ENCODE data around the gene PARVG. TPM values are rescaled to one million over a fixed set of nuclear protein-coding genes. Genes with fewer than 3 reads are reported as not detected.
"Not testable (repeated sequence)": the region's sequence is repeated elsewhere in the genome, so short reads cannot be mapped to it uniquely, and the experiment has no call there.

Gene PARVG
- total RNA-seq, 1 experiment from 2014 or later = 0.23 TPM

DNA sequence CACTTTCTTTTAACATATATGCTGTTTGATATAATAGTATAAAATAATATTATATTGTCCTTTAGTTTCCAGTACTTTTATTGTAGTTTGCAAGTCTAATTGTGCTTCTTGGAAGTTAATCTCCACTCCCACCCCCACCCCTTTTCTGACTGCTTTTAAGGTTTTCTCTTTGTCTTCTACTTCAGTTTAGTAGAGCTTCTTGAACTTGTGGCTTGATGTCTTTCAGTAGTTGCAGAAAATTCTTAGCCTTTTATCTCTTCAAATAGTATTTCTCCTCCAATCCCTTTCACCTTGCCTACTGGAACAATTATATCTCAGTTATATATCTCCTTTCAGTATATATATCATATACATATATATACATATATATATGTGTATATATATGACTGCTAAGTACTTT is 56.6 kb downstream of the PARVG start:
- Mint-ChIP-seq H3K27ac (ENCODE audit: low read depth, unreplicated experiment) (no peak overlapping the region), H3K4me1 (ENCODE audit: insufficient read depth, unreplicated experiment) (no peaks in the 10 kb centered on the region), H3K4me3 (ENCODE audit: unreplicated experiment) (no peak overlapping the region), H3K9me3 (ENCODE audit: unreplicated experiment) (no peaks in the 10 kb centered on the region), H3K27me3 (ENCODE audit: insufficient read depth, unreplicated experiment) (peaks cover 57% of the 10 kb centered on the region), H3K36me3 (ENCODE audit: insufficient read depth, unreplicated experiment) (no peaks in the 10 kb centered on the region)
- POLR2A ChIA-PET = no interaction called here
- TF ChIP-seq, protein P1, sequence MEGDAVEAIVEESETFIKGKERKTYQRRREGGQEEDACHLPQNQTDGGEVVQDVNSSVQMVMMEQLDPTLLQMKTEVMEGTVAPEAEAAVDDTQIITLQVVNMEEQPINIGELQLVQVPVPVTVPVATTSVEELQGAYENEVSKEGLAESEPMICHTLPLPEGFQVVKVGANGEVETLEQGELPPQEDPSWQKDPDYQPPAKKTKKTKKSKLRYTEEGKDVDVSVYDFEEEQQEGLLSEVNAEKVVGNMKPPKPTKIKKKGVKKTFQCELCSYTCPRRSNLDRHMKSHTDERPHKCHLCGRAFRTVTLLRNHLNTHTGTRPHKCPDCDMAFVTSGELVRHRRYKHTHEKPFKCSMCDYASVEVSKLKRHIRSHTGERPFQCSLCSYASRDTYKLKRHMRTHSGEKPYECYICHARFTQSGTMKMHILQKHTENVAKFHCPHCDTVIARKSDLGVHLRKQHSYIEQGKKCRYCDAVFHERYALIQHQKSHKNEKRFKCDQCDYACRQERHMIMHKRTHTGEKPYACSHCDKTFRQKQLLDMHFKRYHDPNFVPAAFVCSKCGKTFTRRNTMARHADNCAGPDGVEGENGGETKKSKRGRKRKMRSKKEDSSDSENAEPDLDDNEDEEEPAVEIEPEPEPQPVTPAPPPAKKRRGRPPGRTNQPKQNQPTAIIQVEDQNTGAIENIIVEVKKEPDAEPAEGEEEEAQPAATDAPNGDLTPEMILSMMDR (IDR thresholded peaks at IDR 0.05; ENCODE audit: unreplicated experiment) = no peak
- no TSS peak for BruUV-seq (replicated peaks)
- intact Hi-C loops (cut with micrococcal nuclease) = no loop called here
- DNase-seq (ENCODE audit: unreplicated experiment) = no peak
- CTCF ChIA-PET = no interaction called here

DNA sequence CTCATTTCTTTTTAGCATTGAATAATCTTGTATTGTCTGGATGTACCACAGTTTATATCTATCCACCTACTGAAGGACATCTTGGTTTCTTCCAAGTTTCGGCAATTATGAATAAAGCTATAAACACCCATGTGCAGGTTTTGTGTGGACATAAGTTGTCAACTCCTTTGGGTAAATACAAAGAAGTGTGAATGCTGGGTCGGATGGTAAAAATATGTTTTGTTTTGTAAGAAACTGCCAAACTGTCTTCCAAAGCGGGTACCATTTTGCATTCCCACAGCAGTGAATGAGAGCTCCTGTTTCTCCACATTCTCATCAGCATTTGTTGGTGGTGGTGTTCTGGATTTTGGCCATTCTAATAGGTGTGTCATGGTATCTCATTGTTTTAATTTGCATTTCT is 60.4 kb downstream of the PARVG start:
- CTCF ChIA-PET; H3K4me3 Mint-ChIP-seq (ENCODE audit: unreplicated experiment); H3K27ac Mint-ChIP-seq (ENCODE audit: low read depth, unreplicated experiment); H3K4me1 Mint-ChIP-seq (ENCODE audit: insufficient read depth, unreplicated experiment); intact Hi-C loops (cut with micrococcal nuclease); DNase-seq (ENCODE audit: unreplicated experiment); H3K9me3 Mint-ChIP-seq (ENCODE audit: unreplicated experiment); BruUV-seq (replicated peaks); H3K36me3 Mint-ChIP-seq (ENCODE audit: insufficient read depth, unreplicated experiment); POLR2A ChIA-PET: not testable (repeated sequence)
- H3K27me3 Mint-ChIP-seq (ENCODE audit: insufficient read depth, unreplicated experiment) = peaks cover 65% of the 10 kb centered on the region

DNA sequence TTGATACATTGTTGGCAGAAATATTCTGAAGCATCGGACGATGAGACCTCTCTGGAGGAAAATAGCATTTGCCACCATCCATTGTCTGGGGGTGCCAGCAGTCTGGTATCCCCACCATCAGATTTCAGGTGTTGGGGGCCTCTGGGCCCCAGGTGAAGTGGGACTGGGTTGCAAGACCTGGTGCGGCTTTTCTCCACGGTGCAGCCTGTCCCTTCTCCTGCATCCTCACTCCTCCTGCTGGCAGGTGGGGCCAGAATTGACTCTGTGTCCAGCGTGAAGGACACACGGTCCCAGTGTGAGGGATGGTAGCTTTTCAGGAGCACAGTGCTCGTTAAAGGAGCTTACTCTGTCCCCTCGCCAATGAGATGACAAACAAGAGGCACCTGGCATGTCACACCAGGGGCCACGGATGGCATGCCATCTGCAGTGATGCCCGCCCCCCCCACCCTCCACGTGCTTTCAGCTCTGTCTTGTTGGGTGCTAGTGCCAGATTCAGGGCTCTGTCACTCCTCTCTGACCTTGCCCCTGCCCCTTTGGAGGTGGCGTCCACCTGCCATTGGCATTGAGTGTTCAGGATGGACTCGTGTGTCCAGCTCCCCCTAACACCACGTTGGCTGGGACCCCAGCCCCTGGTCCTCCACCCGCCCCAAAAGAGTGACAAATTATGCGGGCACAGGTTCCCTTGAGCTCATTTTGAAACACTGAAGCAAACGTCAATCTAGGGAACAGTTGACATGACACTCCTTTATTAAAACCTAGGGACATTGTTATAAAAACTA is 62.4 kb downstream of the PARVG start:
- POLR2A ChIA-PET = no interaction called here
- Mint-ChIP-seq H3K27me3 (ENCODE audit: insufficient read depth, unreplicated experiment) (peaks cover 46% of the 10 kb centered on the region), H3K4me3 (ENCODE audit: unreplicated experiment) (no peak overlapping the region), H3K9me3 (ENCODE audit: unreplicated experiment) (no peaks in the 10 kb centered on the region), H3K4me1 (ENCODE audit: insufficient read depth, unreplicated experiment) (no peaks in the 10 kb centered on the region), H3K36me3 (ENCODE audit: insufficient read depth, unreplicated experiment) (no peaks in the 10 kb centered on the region), H3K27ac (ENCODE audit: low read depth, unreplicated experiment) (no peak overlapping the region)
- CTCF ChIA-PET = no interaction called here
- TF ChIP-seq, protein P1 (IDR thresholded peaks at IDR 0.05; ENCODE audit: unreplicated experiment) = no peak
- DNase-seq (ENCODE audit: unreplicated experiment) = no peak
- no TSS peak for BruUV-seq (replicated peaks)
- intact Hi-C loops (cut with micrococcal nuclease) = no loop called here

DNA sequence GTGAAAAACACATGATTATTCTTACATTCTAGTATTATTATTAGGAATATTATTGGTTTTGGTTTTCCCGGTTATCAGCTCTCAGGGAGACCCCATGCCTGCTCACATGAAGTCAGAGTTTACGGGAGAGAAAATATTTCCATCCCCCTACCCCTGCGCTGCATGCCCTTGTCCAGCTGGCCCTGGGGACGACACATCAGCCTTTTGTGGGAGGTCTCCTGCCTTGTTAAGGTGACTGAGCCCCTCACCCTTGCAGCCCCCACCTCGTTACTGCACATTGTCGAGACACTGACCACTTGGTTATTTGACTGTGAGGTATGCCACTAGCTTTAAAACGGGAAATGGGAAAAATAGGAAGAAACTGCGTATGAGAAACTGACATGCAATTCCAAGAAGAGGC is 63.0 kb downstream of the PARVG start:
- H3K27me3 Mint-ChIP-seq (ENCODE audit: insufficient read depth, unreplicated experiment) = peaks cover 44% of the 10 kb centered on the region
- POLR2A ChIA-PET = no interaction called here

More for the DNA sequence above, 63.0 kb downstream of the PARVG start:
- TF ChIP-seq, protein P1 (IDR thresholded peaks at IDR 0.05; ENCODE audit: unreplicated experiment) = no peak
- intact Hi-C loops (cut with micrococcal nuclease) = no loop called here
- no TSS peak for BruUV-seq (replicated peaks)
- no peaks in the 10 kb centered on the region for H3K9me3 Mint-ChIP-seq (ENCODE audit: unreplicated experiment)
- H3K4me1 Mint-ChIP-seq (ENCODE audit: insufficient read depth, unreplicated experiment) = no peaks in the 10 kb centered on the region
- H3K4me3 Mint-ChIP-seq (ENCODE audit: unreplicated experiment) = no peak overlapping the region
- no peaks in the 10 kb centered on the region for H3K36me3 Mint-ChIP-seq (ENCODE audit: insufficient read depth, unreplicated experiment)
- CTCF ChIA-PET = no interaction called here
- DNase-seq (ENCODE audit: unreplicated experiment) = no peak
- no peak overlapping the region for H3K27ac Mint-ChIP-seq (ENCODE audit: low read depth, unreplicated experiment)

All from MCF 10A (cell line).